ENCODE measurements around the gene DYNC1I1. TPM values are rescaled to one million over a fixed set of nuclear protein-coding genes. Genes with fewer than 3 reads are reported as not detected.

DYNC1I1 gene
- total RNA-seq, 1 experiment from 2014 or later: 3.2 TPM

DNA sequence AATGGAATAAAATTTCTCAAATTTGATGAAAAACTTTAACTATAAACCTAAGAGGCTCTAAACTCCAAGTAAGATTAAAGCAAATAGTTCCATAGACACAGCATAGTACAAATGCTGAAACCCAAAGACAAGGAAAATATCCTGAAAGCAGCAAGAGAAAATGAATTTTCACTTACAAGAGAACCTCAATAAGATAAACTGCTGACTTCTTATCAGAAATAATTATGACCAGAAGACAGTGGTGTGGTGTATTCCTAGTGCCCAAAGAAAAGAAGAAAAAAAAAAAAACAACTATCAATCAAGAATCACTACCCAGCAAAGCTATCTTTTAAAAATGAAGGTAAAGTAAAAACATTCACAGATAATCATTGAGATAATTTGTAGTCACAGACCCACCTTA, 106.3 kb downstream of the DYNC1I1 start:
- TF ChIP-seq CTCF (conservative IDR thresholded peaks at IDR 0.05): no peak
- H3K18ac ChIP-seq (ENCODE audit: insufficient read length, low read depth, low read length): no peak overlapping the region
- no peak overlapping the region for H2AFZ ChIP-seq (ENCODE audit: low read length)
- no peaks in the 10 kb centered on the region for H3K27me3 ChIP-seq (ENCODE audit: insufficient read depth, low read length)
- no peak overlapping the region for H2BK120ac ChIP-seq (ENCODE audit: low read depth, low read length, poor library complexity, severe bottlenecking)
- no peaks in the 10 kb centered on the region for H3K23me2 ChIP-seq (ENCODE audit: insufficient read length, low read depth, low read length, poor library complexity, severe bottlenecking)
- H3K4me2 ChIP-seq (ENCODE audit: insufficient read depth, insufficient read length, low read length): no peak overlapping the region
- Mint-ChIP-seq H3K36me3 (ENCODE audit: insufficient read depth in 1 of 3, low read depth in 3 of 3) (no peaks in the 10 kb centered on the region), H3K4me1 (no peaks in the 10 kb centered on the region), H3K27ac (no peak overlapping the region), H3K27me3 (ENCODE audit: low read depth) (no peaks in the 10 kb centered on the region), H3K9me3 (peaks cover 3 to 8% of the 10 kb centered on the region in 2 experiments; a peak in 2 of 5 replicates), H3K4me3 (no peak overlapping the region)
- no peaks in the 10 kb centered on the region for H4K20me1 ChIP-seq (ENCODE audit: control insufficient read depth, insufficient read depth, insufficient read length)
- no peak overlapping the region for H3T11ph ChIP-seq (ENCODE audit: low read length)
- H3K14ac ChIP-seq (ENCODE audit: insufficient read depth, low read length): no peak overlapping the region
- no peaks in the 10 kb centered on the region for H3K79me2 ChIP-seq (ENCODE audit: insufficient read depth, low read length)
- H3K9me3 ChIP-seq (ENCODE audit: control insufficient read depth, low read depth, low read length): no peaks in the 10 kb centered on the region
- no peak overlapping the region for H2BK15ac ChIP-seq (ENCODE audit: low read depth, low read length)
- H3K4me1 ChIP-seq (ENCODE audit: insufficient read depth, low read length): no peaks in the 10 kb centered on the region
- H3K4ac ChIP-seq (ENCODE audit: low read depth, low read length): no peak overlapping the region
- no peak overlapping the region for H4K91ac ChIP-seq (ENCODE audit: insufficient read length, low read depth, low read length)
- no peak overlapping the region for H2BK12ac ChIP-seq (ENCODE audit: insufficient read length, low read depth, low read length)
- no peak overlapping the region for H2BK5ac ChIP-seq (ENCODE audit: insufficient read length, low read length)
- no peaks in the 10 kb centered on the region for H3K79me1 ChIP-seq (ENCODE audit: insufficient read depth, low read depth, low read length, poor library complexity, severe bottlenecking)
- DNase-seq: no peak
- H4K8ac ChIP-seq (replicated peaks; ENCODE audit: insufficient read length, low read depth, low read length): no peak overlapping the region
- H4K5ac ChIP-seq (ENCODE audit: insufficient read length, low read depth, low read length): no peak overlapping the region
- H3K23ac ChIP-seq (ENCODE audit: insufficient read length, low read depth, low read length): no peak overlapping the region
- no peak overlapping the region for H3K27ac ChIP-seq (ENCODE audit: insufficient read length, low read depth, low read length)
- H2BK20ac ChIP-seq (ENCODE audit: low read depth, low read length, poor library complexity, severe bottlenecking): no peak overlapping the region
- H3K9ac ChIP-seq (ENCODE audit: extremely low read depth, insufficient read length, low read length): no peak overlapping the region
- no peak overlapping the region for H2AK5ac ChIP-seq (ENCODE audit: insufficient read length, low read length)
- H3K56ac ChIP-seq (ENCODE audit: insufficient read length, low read depth, low read length): no peak overlapping the region
